SU-DHL-6 (cell line): ENCODE results near the gene STK32B.

Source experiments
- CTCF ChIP-seq: fragments of 200-600 bp; sonication (generic); IDR thresholded peaks from one replicate; pipeline ENCODE4 v1.5.1; 2017; ENCODE audit warnings: antibody characterized with exemption, mild to moderate bottlenecking, low read length, moderate library complexity; ENCODE audit not compliant: insufficient read depth, poor library complexity, severe bottlenecking
- EZH2phosphoT487 ChIP-seq: fragments of 200-600 bp; sonication (generic), shearing (Covaris generic); conservative IDR thresholded peaks from 2 replicates; pipeline ENCODE4 v1.6.1; 2018; ENCODE audit warnings: mild to moderate bottlenecking, antibody characterized with exemption, low read length, moderate library complexity, mixed read lengths

DNA sequence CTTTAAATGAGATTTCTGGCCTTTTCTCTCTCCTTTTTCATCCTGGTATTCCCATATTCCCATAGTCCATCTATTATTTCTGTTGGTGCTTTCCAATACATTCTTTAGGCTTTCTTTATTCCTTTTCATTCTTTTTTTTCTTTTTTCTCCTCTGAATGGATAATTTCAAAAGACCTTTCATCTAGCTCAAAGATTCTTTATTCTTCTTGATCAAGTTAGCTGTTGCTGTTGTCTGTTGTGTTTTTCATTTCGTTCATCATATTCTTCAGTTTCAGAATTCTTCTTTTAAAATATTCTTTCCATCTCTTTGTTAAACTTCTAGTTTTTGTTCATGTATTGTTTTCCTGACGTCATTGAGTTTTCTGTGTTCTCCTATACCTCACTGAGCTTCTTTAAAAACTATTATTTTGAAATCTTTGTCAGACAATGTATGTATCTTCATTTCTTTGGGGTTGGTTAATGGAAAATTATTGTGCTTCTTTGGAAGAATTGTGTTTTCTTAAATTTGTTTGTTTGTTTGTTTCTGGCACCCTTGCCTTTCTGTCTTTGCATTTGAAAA lies 30.2 kb downstream of the STK32B start:
- TF ChIP-seq CTCF (no peak), EZH2phosphoT487 (no peak)
